Naive B cell (primary cell): ENCODE results near the gene ELF4. TPM values are rescaled to one million over a fixed set of nuclear protein-coding genes. Genes with fewer than 3 reads are reported as not detected.

Experiments used
- ATAC-seq, 2 donors: fragments of 150-1000 bp; cut with Tn5 transposase; 2 replicates each; pipeline ENCODE4 v1.10.0; 2021; ENCODE audit warnings: low read depth in 2 of 2, mild to moderate bottlenecking in 2 of 2, moderate library complexity in 2 of 2
- DNase-seq: peaks from one replicate; pipeline ENCODE4 v3.0.0; 2022
- H3K27ac Mint-ChIP-seq, 6 donors: one replicate each; pipeline ENCODE4 v1.8.0; 2020 to 2022; ENCODE audit warnings: mild to moderate bottlenecking in 6 of 6, mixed read lengths in 6 of 6, moderate library complexity in 5 of 6, inconsistent platforms in 2 of 6
- H3K27me3 Mint-ChIP-seq, 3 donors: one replicate each; pipeline ENCODE4 v1.8.0; 2021 to 2022; ENCODE audit warnings: mixed read lengths in 3 of 3, mild to moderate bottlenecking in 1 of 3
- H3K36me3 Mint-ChIP-seq, 2 donors: one replicate each; pipeline ENCODE4 v1.8.0; 2020 to 2022; ENCODE audit warnings: mixed read lengths in 2 of 2, inconsistent platforms in 1 of 2, mild to moderate bottlenecking in 1 of 2
- H3K4me1 Mint-ChIP-seq, 3 donors: one replicate each; pipeline ENCODE4 v1.8.0; 2020 to 2022; ENCODE audit warnings: mixed read lengths in 3 of 3, inconsistent platforms in 1 of 3, mild to moderate bottlenecking in 1 of 3, moderate library complexity in 1 of 3
- H3K4me3 Mint-ChIP-seq, 8 donors: one replicate each; pipeline ENCODE4 v1.8.0; 2020 to 2022; ENCODE audit warnings: mild to moderate bottlenecking in 8 of 8, mixed read lengths in 8 of 8, moderate library complexity in 8 of 8, inconsistent platforms in 2 of 8
- H3K9me3 Mint-ChIP-seq, 7 donors: one replicate each; pipeline ENCODE4 v1.8.0; 2020 to 2022; ENCODE audit warnings: mixed read lengths in 7 of 7, mild to moderate bottlenecking in 5 of 7, inconsistent platforms in 2 of 7, moderate library complexity in 1 of 7
- polyA plus RNA-seq, 6 donors: library from polyadenylated mRNA; unstranded; fragments of 300-500 nt; fragmentation: Illumina TruSeq; gene quantifications; one replicate each; pipeline ENCODE4 v1.2.3, GENCODE V29; 2021; ENCODE audit warnings: low read depth in 6 of 6

The ELF4 gene
- polyA plus RNA-seq, 6 donors from 2014 or later: 8.7 to 15.4 (median 9.7) TPM

DNA sequence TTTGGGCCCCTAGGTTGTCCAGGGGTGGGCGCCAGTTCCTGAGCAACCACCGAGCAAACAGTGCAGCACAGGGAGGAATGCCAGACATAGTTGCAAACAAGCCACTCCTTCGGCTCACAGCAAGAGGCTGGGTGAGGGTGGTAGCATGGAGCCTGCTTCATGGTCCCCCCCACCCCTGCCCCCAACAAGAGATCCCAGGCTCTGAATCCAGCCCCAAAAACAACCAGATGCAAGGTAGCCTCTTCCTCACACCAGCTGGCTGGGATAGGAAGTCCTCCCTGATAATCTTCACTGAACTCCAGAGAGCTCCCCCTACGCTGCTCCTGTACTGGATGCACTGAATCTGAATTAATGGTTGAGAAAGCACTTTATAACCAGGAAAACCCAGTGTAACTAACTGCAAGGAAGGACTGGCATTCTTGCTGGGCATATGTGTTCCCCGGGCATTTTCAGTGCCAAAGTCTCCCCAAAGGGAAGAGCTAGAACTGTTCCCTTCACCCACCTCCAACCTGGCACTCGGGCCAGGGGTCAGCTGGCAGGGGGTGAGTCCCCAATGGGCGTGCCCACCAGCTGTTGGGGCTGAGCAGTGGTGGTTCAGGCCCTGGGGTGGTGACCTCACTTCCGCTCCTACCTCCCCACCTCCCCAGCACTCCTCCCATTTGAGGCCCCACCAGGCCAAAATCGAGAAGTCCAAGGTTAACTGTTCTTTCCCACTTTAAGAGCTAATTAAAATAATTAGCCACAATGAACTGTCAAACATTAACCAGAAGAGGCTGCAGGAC lies 1.5 kb downstream of the ELF4 start:
- H3K4me3 Mint-ChIP-seq: peak overlapping the region; percentile 83 to 95 (median 92)
- peaks cover 33 to 59% (median 55%) of the 10 kb centered on the region in 3 donors for H3K4me1 Mint-ChIP-seq
- ATAC-seq: peak; percentile 52 to 62
- H3K36me3 Mint-ChIP-seq: no peaks in the 10 kb centered on the region
- peak overlapping the region; percentile 64 to 95 (median 86) for H3K27ac Mint-ChIP-seq
- DNase-seq: peak; percentile 52
- no peaks in the 10 kb centered on the region for H3K27me3 Mint-ChIP-seq
- H3K9me3 Mint-ChIP-seq: peaks cover 0 to 3% (median 0%) of the 10 kb centered on the region in 7 donors

- Mint-ChIP-seq H3K27ac (peak overlapping the region in 2 of 6 donors; percentile 82 to 84), H3K27me3 (no peaks in the 10 kb centered on the region), H3K4me1 (peaks cover 46 to 66% (median 64%) of the 10 kb centered on the region in 3 donors), H3K4me3 (peak overlapping the region in 2 of 8 donors; percentile 35 to 56), H3K36me3 (no peaks in the 10 kb centered on the region), H3K9me3 (peaks cover 0 to 3% (median 0%) of the 10 kb centered on the region in 7 donors)
- ATAC-seq (no peak), DNase-seq (no peak)
Observed at GRCh38 chrX:130106071-130106470, 4.2 kb downstream of the ELF4 start.

DNA sequence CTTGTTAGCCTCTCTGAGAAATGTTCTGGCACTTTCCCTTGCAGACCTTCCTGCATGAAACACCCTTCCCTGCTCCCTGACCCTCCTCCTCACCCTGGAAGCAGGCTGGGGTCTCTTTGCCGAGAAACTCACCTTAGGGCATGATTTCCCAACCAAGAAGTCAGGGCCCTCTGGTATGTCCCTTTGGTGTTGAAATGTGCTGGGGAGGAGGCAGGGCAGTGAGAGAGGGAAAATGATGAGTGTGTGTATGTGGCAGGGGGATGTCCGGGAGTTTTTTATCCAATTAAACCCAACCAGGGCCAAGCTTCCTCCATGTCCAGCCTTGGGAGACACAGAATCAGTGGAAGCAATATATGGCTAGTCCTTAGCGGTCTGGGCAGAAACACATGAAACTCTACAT lies 5.1 kb downstream of the ELF4 start:
- H3K9me3 Mint-ChIP-seq: peaks cover 0 to 3% (median 0%) of the 10 kb centered on the region in 7 donors
- no peaks in the 10 kb centered on the region for H3K36me3 Mint-ChIP-seq
- no peaks in the 10 kb centered on the region for H3K27me3 Mint-ChIP-seq
- ATAC-seq (no peak), DNase-seq (no peak)
- H3K4me3 Mint-ChIP-seq: peak overlapping the region in 1 of 8 donors; percentile 9
- peaks cover 51 to 73% (median 72%) of the 10 kb centered on the region in 3 donors for H3K4me1 Mint-ChIP-seq
- H3K27ac Mint-ChIP-seq: peak overlapping the region in 2 of 6 donors; percentile 79 to 82

DNA sequence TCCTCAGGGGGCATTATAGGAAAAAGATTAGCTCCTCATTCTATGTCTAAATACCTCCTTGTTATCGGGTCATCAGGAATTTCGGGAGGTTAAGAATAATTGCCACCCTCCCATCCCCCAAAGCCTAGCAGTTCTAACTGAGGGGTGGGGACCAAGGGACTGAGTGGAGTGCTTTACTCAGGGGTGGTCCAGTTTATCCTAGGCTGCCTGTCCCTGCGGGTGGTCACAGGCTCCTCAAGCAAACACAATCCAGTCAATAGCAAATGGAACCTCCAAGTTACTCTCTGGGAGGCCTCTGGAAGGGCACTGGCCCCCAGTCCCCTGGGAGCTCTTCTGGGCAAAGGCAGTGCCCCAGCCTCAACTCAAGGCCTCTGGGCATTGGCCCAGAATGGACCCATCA lies 6.7 kb downstream of the ELF4 start:
- no peak overlapping the region for H3K4me3 Mint-ChIP-seq
- H3K36me3 Mint-ChIP-seq: no peaks in the 10 kb centered on the region
- no peak for ATAC-seq
- DNase-seq: no peak
- no peaks in the 10 kb centered on the region for H3K27me3 Mint-ChIP-seq
- peaks cover 47 to 76% (median 72%) of the 10 kb centered on the region in 3 donors for H3K4me1 Mint-ChIP-seq
- H3K27ac Mint-ChIP-seq: peak overlapping the region in 1 of 6 donors; percentile 62
- peaks cover 0 to 3% (median 0%) of the 10 kb centered on the region in 7 donors for H3K9me3 Mint-ChIP-seq

DNA sequence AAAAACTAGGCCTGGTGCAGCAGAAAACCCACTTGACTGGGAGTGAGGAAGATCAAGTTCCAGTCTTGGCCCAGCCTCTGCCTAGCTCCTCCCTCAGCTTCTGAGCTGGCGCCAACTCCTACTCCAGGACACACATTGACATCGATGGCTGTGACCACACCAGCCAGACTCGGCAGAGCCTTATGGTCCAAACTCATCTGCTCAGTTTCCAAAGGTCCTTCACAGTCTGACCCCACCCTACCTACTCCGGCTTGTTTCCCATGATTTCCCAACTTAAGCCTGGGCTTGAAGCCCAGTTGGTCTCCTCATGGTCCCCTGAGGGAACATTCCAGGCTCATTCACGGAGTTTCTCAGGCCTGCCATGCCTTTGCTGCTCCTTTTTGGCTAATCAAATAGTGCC lies 10.1 kb downstream of the ELF4 start:
- DNase-seq: no peak
- Mint-ChIP-seq H3K27me3 (no peaks in the 10 kb centered on the region), H3K27ac (peak overlapping the region in 1 of 6 donors; percentile 66), H3K4me3 (no peak overlapping the region), H3K9me3 (no peaks in the 10 kb centered on the region), H3K36me3 (no peaks in the 10 kb centered on the region), H3K4me1 (peaks cover 40 to 65% (median 57%) of the 10 kb centered on the region in 3 donors)
- ATAC-seq: no peak

- H3K36me3 Mint-ChIP-seq: no peaks in the 10 kb centered on the region
- H3K4me3 Mint-ChIP-seq: peak overlapping the region in 1 of 8 donors; percentile 2
- H3K27me3 Mint-ChIP-seq: no peaks in the 10 kb centered on the region
- ATAC-seq (no peak), DNase-seq (no peak)
- H3K9me3 Mint-ChIP-seq: no peaks in the 10 kb centered on the region
- peaks cover 28 to 67% (median 50%) of the 10 kb centered on the region in 3 donors for H3K4me1 Mint-ChIP-seq
- H3K27ac Mint-ChIP-seq: peak overlapping the region in 3 of 6 donors; percentile 20 to 80 (median 67)
Observed at GRCh38 chrX:130098210-130098552, 12.1 kb downstream of the ELF4 start.

- no peaks in the 10 kb centered on the region for H3K9me3 Mint-ChIP-seq
- H3K36me3 Mint-ChIP-seq: no peaks in the 10 kb centered on the region
- H3K27ac Mint-ChIP-seq: peak overlapping the region in 5 of 6 donors; percentile 13 to 67 (median 27)
- no peak overlapping the region for H3K4me3 Mint-ChIP-seq
- peak; percentile 14 to 21 for ATAC-seq
- H3K4me1 Mint-ChIP-seq: peaks cover 24 to 66% (median 48%) of the 10 kb centered on the region in 3 donors
- H3K27me3 Mint-ChIP-seq: no peaks in the 10 kb centered on the region
- DNase-seq: no peak
Observed at GRCh38 chrX:130097507-130098209, 12.6 kb downstream of the ELF4 start.

- Mint-ChIP-seq H3K4me1 (peaks cover 26 to 70% (median 50%) of the 10 kb centered on the region in 3 donors), H3K27ac (peak overlapping the region in 3 of 6 donors; percentile 60 to 84 (median 66)), H3K36me3 (no peaks in the 10 kb centered on the region), H3K27me3 (no peaks in the 10 kb centered on the region), H3K4me3 (peak overlapping the region in 2 of 8 donors; percentile 5 to 7), H3K9me3 (no peaks in the 10 kb centered on the region)
- DNase-seq (no peak), ATAC-seq (no peak)
Observed at GRCh38 chrX:130095249-130096030, 14.9 kb downstream of the ELF4 start.

- H3K4me3 Mint-ChIP-seq: no peak overlapping the region
- H3K27ac Mint-ChIP-seq: peak overlapping the region in 3 of 6 donors; percentile 60 to 84 (median 66)
- no peak for ATAC-seq
- H3K4me1 Mint-ChIP-seq: peaks cover 29 to 70% (median 50%) of the 10 kb centered on the region in 3 donors
- H3K27me3 Mint-ChIP-seq: no peaks in the 10 kb centered on the region
- no peak for DNase-seq
- no peaks in the 10 kb centered on the region for H3K36me3 Mint-ChIP-seq
- H3K9me3 Mint-ChIP-seq: no peaks in the 10 kb centered on the region
Observed at GRCh38 chrX:130094696-130095095, 15.6 kb downstream of the ELF4 start.

- H3K27ac Mint-ChIP-seq: peak overlapping the region in 1 of 6 donors; percentile 84
- DNase-seq (no peak), ATAC-seq (no peak)
- peaks cover 31 to 77% (median 39%) of the 10 kb centered on the region in 3 donors for H3K4me1 Mint-ChIP-seq
- H3K4me3 Mint-ChIP-seq: peak overlapping the region in 1 of 8 donors; percentile 35
- H3K27me3 Mint-ChIP-seq: no peaks in the 10 kb centered on the region
- no peaks in the 10 kb centered on the region for H3K9me3 Mint-ChIP-seq
- no peaks in the 10 kb centered on the region for H3K36me3 Mint-ChIP-seq
Observed at GRCh38 chrX:130093271-130093670, 17.0 kb downstream of the ELF4 start.

- Mint-ChIP-seq H3K36me3 (no peaks in the 10 kb centered on the region), H3K27ac (peak overlapping the region; percentile 90 to 99 (median 95)), H3K9me3 (no peaks in the 10 kb centered on the region), H3K4me3 (peak overlapping the region; percentile 88 to 96 (median 92)), H3K27me3 (no peaks in the 10 kb centered on the region), H3K4me1 (peaks cover 32 to 79% (median 43%) of the 10 kb centered on the region in 3 donors)
- DNase-seq: peak; percentile 84
- ATAC-seq: peak; percentile 94 to 96
Observed at GRCh38 chrX:130091980-130092522, 18.2 kb downstream of the ELF4 start.

DNA sequence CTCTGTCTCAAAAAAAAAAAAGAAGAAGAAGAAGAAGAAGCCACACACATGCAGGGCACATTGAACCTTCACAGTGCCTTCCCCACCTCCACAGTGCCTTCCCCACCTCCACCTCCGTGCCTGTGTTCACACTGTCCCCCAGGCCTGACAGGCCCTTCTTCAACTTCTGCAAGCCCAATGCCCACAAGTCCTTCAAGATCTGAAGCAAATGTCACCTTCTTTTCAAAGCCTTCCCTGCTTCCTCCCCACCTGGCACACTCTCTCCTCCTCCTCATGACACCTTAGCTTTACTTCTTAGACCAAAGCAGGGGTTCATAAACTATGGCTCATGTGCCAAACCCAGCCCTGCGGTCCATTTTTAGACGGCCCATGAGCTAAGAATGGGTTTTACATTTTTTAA lies 19.9 kb downstream of the ELF4 start:
- DNase-seq (no peak), ATAC-seq (no peak)

More for the DNA sequence above, 19.9 kb downstream of the ELF4 start:
- Mint-ChIP-seq H3K4me3 (peak overlapping the region; percentile 51 to 91 (median 80)), H3K27me3 (no peaks in the 10 kb centered on the region), H3K9me3 (no peaks in the 10 kb centered on the region), H3K27ac (peak overlapping the region in 5 of 6 donors; percentile 57 to 93 (median 85)), H3K36me3 (no peaks in the 10 kb centered on the region), H3K4me1 (peaks cover 33 to 85% (median 51%) of the 10 kb centered on the region in 3 donors)
